WERI-Rb-1 (cell line): ENCODE results near the gene ZNF740.

ENCODE experiments used
- DNase-seq: peaks from one replicate; pipeline ENCODE4 v3.0.0-alpha.2; 2020
- H3K27ac ChIP-seq: fragments of 250-450 bp; sonication (Bioruptor Pico); 2 replicates; pipeline ENCODE4 v1.5.1; 2020; ENCODE audit warnings: mild to moderate bottlenecking, moderate library complexity
- H3K27me3 ChIP-seq: fragments of 250-450 bp; sonication (Bioruptor Pico); 2 replicates; pipeline ENCODE4 v1.5.1; 2021; ENCODE audit warnings: mild to moderate bottlenecking, low read depth, moderate library complexity; ENCODE audit not compliant: insufficient read depth, severe bottlenecking
- H3K36me3 ChIP-seq: fragments of 250-450 bp; sonication (Bioruptor Pico); 2 replicates; pipeline ENCODE4 v1.5.1; 2020; ENCODE audit warnings: mild to moderate bottlenecking, moderate library complexity
- H3K4me3 ChIP-seq: 2 replicates; pipeline ENCODE4 v1.5.1; 2011; ENCODE audit warnings: low read depth, mild to moderate bottlenecking, control low read depth, low read length
- H3K9me3 ChIP-seq: fragments of 250-450 bp; sonication (Bioruptor Pico); 2 replicates; pipeline ENCODE4 v1.5.1; 2021; ENCODE audit warnings: mild to moderate bottlenecking, moderate library complexity; ENCODE audit not compliant: severe bottlenecking
- TF ChIP-seq, protein P1 (sequence below): IDR thresholded peaks from 2 replicates; pipeline ENCODE4 v1.5.1; 2011; ENCODE audit warnings: low read depth, mild to moderate bottlenecking, control low read depth, inconsistent platforms, low read length

Gene ZNF740

DNA sequence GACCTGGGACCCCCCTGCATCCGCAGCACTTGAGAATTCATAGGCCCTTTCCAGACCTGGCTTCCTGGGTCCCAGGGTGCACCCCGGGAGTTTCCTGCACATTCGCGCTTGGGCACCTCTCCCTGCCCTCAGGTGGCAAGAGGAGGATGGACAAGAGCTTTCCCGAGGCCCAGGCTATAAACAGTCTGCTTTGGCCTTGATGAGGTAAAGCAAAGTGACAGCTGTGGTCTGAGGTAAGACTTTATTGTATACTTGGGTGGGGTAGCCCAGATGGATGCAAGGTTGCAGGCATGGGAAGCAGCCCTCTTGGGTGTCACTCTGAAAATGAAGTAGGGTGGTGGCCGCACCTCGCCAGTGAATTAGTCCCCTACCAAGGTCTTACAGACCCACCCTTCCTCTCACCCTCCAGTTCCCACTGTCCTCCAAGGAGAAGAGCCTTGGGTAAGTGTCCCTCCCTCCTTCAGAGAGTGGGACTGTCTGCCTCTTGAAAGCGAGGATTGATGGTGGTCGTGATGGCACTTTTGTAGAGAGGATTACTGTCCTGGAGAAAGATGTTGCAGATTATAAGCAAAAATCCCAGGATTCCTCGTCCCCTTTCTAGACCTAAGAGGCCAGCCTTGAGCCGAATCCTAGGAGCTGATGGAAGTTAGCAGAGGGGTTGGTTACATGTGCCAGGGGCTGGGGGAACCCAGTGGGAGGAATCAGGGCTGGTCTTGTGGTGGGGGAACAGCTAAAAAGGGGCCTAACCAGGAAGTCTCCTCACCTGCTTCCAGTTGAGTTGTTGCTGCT, 10.8 kb downstream of the ZNF740 start:
- peaks cover 30% of the 10 kb centered on the region for H3K36me3 ChIP-seq
- no peak for DNase-seq
- no peaks in the 10 kb centered on the region for H3K9me3 ChIP-seq
- no peak overlapping the region for H3K27ac ChIP-seq
- no peak overlapping the region for H3K4me3 ChIP-seq
- TF ChIP-seq, protein P1, sequence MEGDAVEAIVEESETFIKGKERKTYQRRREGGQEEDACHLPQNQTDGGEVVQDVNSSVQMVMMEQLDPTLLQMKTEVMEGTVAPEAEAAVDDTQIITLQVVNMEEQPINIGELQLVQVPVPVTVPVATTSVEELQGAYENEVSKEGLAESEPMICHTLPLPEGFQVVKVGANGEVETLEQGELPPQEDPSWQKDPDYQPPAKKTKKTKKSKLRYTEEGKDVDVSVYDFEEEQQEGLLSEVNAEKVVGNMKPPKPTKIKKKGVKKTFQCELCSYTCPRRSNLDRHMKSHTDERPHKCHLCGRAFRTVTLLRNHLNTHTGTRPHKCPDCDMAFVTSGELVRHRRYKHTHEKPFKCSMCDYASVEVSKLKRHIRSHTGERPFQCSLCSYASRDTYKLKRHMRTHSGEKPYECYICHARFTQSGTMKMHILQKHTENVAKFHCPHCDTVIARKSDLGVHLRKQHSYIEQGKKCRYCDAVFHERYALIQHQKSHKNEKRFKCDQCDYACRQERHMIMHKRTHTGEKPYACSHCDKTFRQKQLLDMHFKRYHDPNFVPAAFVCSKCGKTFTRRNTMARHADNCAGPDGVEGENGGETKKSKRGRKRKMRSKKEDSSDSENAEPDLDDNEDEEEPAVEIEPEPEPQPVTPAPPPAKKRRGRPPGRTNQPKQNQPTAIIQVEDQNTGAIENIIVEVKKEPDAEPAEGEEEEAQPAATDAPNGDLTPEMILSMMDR = no peak
- H3K27me3 ChIP-seq = no peaks in the 10 kb centered on the region

DNA sequence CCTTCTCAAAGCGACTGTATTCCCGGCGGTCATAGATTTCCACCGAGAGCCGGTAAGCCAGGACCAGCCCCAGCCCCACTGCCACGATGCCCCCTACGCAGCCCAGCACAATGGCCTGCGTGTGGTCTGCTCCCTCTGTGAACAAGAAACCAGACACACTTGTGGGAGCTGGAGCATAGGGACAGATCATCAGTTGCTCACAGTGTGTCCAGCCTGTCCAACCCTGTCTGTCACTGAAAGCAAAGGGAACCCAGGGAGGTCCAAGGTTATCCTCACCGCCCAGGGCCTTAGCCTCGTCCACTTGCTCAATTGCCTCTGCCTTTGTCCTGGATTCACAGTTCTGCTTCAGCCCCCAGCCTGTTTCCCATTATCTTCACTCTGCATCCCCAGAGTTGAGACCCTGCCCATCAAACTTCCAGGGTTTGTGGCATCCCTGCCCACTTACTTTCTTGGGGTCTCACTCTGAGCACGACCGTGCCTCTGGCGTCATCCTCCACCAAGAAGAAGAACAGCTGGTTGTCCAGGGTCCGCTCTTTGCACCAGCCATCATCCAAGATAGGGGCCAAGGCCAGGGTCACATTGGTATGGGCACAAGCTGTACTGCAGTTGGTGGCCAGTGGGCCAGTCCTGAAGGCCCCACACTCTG, 11.5 kb downstream of the ZNF740 start:
- H3K9me3 ChIP-seq = no peaks in the 10 kb centered on the region
- H3K27me3 ChIP-seq = no peaks in the 10 kb centered on the region
- no peak overlapping the region for H3K4me3 ChIP-seq
- peaks cover 23% of the 10 kb centered on the region for H3K36me3 ChIP-seq
- TF ChIP-seq, protein P1 = no peak
- no peak overlapping the region for H3K27ac ChIP-seq
- no peak for DNase-seq

DNA sequence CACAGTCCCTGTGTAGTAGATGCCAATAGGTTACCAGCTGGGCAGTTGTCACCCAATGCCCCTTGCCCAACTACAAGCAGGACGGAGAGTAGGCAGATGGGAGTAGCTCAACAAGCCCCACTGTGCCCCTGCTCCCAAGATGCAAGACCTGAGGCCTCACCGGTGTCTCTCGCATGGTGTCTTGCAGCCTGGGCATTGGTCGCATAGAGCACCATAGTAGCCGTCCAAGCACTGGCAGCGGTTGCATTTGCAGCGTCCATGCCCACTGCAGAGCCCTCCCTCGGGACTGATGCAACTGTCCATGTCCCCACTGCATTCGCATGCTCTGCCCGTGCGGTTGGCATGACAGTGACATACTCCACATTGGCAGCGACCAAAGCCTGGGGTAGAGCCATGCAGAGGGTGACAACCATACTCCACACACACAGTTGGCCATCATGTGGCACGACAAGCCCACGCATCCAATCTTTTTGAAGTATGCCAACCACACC, 12.1 kb downstream of the ZNF740 start:
- no peak for DNase-seq
- no peak overlapping the region for H3K27ac ChIP-seq
- H3K4me3 ChIP-seq = no peak overlapping the region
- H3K36me3 ChIP-seq = peaks cover 18% of the 10 kb centered on the region
- H3K9me3 ChIP-seq = no peaks in the 10 kb centered on the region
- TF ChIP-seq, protein P1 = no peak
- no peaks in the 10 kb centered on the region for H3K27me3 ChIP-seq

DNA sequence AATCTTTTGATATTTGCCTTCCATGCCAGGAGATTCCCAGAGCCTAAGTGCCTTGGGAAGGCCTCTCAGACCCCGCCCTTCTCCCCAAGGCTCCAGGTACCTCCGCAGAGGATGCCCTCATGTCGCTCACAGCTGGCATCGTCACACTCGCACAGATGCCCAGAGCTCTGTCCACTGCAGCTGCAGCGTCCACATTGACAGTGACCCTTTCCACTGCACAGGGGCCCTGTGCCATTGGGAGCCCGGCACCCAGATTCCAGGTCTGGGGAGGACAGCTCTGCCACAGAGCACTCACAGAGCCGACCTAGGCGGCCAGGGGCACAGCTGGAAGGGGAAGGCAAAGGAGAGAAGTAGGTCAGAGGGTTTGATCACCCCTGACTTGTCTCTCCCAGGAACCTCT, 12.5 kb downstream of the ZNF740 start:
- H3K9me3 ChIP-seq = no peaks in the 10 kb centered on the region
- H3K27me3 ChIP-seq = peaks cover 4% of the 10 kb centered on the region
- H3K27ac ChIP-seq = no peak overlapping the region
- TF ChIP-seq, protein P1 = no peak
- no peak for DNase-seq
- peaks cover 13% of the 10 kb centered on the region for H3K36me3 ChIP-seq
- H3K4me3 ChIP-seq = no peak overlapping the region

DNA sequence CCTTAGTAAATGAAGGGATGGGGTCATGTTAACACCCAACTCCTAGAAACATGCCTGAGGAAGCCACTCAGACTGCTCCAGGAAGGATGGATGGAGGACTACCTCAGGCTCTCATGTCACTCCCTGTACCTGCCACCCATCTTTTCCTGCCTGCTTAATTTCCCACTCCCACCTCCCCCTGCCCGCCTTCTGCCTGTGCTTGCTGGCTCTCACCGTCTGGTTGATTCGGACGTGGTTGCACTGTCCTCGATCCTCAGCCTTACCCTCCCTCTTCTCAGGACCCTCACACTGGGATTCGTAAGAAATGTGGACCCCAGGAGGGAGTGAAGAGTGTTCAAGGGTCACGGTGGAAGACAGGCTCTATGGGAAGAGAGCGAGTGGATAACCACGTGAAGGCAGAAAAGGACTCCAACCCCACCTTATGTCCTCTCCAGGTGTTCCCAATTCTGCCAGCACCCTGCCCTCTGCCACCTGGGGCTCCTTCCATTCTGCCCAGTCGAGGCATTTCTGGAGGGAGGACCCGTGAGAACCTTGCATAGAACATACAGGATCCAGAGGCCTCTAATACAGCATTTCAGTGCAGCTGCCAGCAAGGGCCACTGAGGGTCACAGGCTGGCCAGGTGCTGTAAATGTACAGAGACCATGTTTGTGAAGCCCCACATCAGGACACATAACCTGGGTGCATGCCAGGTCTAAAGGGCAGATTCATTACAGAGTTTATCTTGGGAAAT, 13.6 kb downstream of the ZNF740 start:
- DNase-seq = no peak
- peaks cover 4% of the 10 kb centered on the region for H3K27me3 ChIP-seq
- TF ChIP-seq, protein P1 = no peak
- no peak overlapping the region for H3K4me3 ChIP-seq
- no peak overlapping the region for H3K27ac ChIP-seq
- H3K36me3 ChIP-seq = peaks cover 7% of the 10 kb centered on the region
- H3K9me3 ChIP-seq = no peaks in the 10 kb centered on the region
